GM18507 (cell line): Measurements from ENCODE around the gene ZYX.

Source experiments
- DNase-seq: peaks from one replicate; pipeline ENCODE4 v3.0.0; 2011; ENCODE audit warnings: low read depth; ENCODE audit not compliant: insufficient read length; ENCODE audit errors: extremely low spot score
- FAIRE-seq: peaks from 2 replicates; lab custom pipeline; 2011; peaks lifted over from hg19 to GRCh38; lab: Jason Lieb, UNC

ZYX gene

GRCh38 chr7:143361552-143362130 lies 19.5 kb upstream of the ZYX start:
- no peak for DNase-seq
- no peak for FAIRE-seq

- FAIRE-seq (no peak), DNase-seq (no peak)
These were observed 18.8 kb upstream of the ZYX start, which contains the start of gene FAM131B for GRCh38 chr7:143362131-143363015. Gene FAM131B (minus strand): TSS chr7:143362713. CDS start chr7:143362603, 110 bp downstream.

GRCh38 chr7:143363016-143363937 lies 17.9 kb upstream of the ZYX start:
- FAIRE-seq, result no peak
- no peak for DNase-seq

GRCh38 chr7:143367972-143368371 lies 13.2 kb upstream of the ZYX start:
- FAIRE-seq (no peak), DNase-seq (no peak)

GRCh38 chr7:143368387-143368786 lies 12.8 kb upstream of the ZYX start:
- no peak for DNase-seq
- FAIRE-seq, result no peak

GRCh38 chr7:143369678-143370651 lies 11.2 kb upstream of the ZYX start:
- DNase-seq (no peak), FAIRE-seq (no peak)

- no peak for FAIRE-seq
- no peak for DNase-seq
These were observed 9.1 kb upstream of the ZYX start for GRCh38 chr7:143372070-143372469.

GRCh38 chr7:143373255-143373794 lies 7.8 kb upstream of the ZYX start:
- no peak for DNase-seq

GRCh38 chr7:143374561-143374960 lies 6.6 kb upstream of the ZYX start:
- FAIRE-seq (no peak), DNase-seq (no peak)

More at GRCh38 chr7:143373255-143373794, 7.8 kb upstream of the ZYX start:
- no peak for FAIRE-seq

GRCh38 chr7:143375298-143376034 lies 5.7 kb upstream of the ZYX start:
- no peak for DNase-seq
- no peak for FAIRE-seq

- DNase-seq, result no peak
- FAIRE-seq, result no peak
These were observed 4.7 kb upstream of the ZYX start for GRCh38 chr7:143376396-143376795.

GRCh38 chr7:143379611-143380259 lies 1.4 kb upstream of the ZYX start:
- no peak for FAIRE-seq
- no peak for DNase-seq

GRCh38 chr7:143380260-143380645 lies 892 bp upstream of the ZYX start:
- DNase-seq (peak; percentile 65), FAIRE-seq (peak; percentile 15)

- FAIRE-seq (no peak), DNase-seq (peak; percentile 26)
These were observed 431 bp downstream of the ZYX start for GRCh38 chr7:143381427-143382125.

- DNase-seq, result no peak
- FAIRE-seq, result no peak
These were observed 1.1 kb downstream of the ZYX start for GRCh38 chr7:143382126-143382790.
